ENCODE measurements around the gene ITGB3.

The ITGB3 gene

DNA sequence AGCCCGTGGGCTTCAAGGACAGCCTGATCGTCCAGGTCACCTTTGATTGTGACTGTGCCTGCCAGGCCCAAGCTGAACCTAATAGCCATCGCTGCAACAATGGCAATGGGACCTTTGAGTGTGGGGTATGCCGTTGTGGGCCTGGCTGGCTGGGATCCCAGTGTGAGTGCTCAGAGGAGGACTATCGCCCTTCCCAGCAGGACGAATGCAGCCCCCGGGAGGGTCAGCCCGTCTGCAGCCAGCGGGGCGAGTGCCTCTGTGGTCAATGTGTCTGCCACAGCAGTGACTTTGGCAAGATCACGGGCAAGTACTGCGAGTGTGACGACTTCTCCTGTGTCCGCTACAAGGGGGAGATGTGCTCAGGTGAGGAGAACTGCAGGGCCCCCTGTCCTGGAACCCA, 38.6 kb downstream of the ITGB3 start:
- no peak for DNase-seq (ENCODE audit: extremely low read depth, insufficient read length)
- TF ChIP-seq CTCF (IDR thresholded peaks at IDR 0.05; ENCODE audit: insufficient read depth, low read length, poor library complexity, severe bottlenecking), result no peak
- H3K27me3 ChIP-seq (replicated peaks; ENCODE audit: control insufficient read depth, insufficient read depth, low read length), result no peaks in the 10 kb centered on the region
- no peaks in the 10 kb centered on the region for H3K36me3 ChIP-seq (ENCODE audit: control insufficient read depth, insufficient read depth, low read length)
- no peak overlapping the region for H3K4me3 ChIP-seq (replicated peaks; ENCODE audit: low read depth, low read length)

GRCh38 chr17:47295037-47295873, 41.6 kb downstream of the ITGB3 start:
- H3K4me3 ChIP-seq (replicated peaks; ENCODE audit: low read depth, low read length), result no peak overlapping the region
- no peak for DNase-seq (ENCODE audit: extremely low read depth, insufficient read length)
- no peaks in the 10 kb centered on the region for H3K27me3 ChIP-seq (replicated peaks; ENCODE audit: control insufficient read depth, insufficient read depth, low read length)
- H3K36me3 ChIP-seq (ENCODE audit: control insufficient read depth, insufficient read depth, low read length), result no peaks in the 10 kb centered on the region
- no peak for TF ChIP-seq CTCF (IDR thresholded peaks at IDR 0.05; ENCODE audit: insufficient read depth, low read length, poor library complexity, severe bottlenecking)

- no peak for TF ChIP-seq CTCF (IDR thresholded peaks at IDR 0.05; ENCODE audit: insufficient read depth, low read length, poor library complexity, severe bottlenecking)
- H3K27me3 ChIP-seq (replicated peaks; ENCODE audit: control insufficient read depth, insufficient read depth, low read length), result no peaks in the 10 kb centered on the region
- no peak overlapping the region for H3K4me3 ChIP-seq (replicated peaks; ENCODE audit: low read depth, low read length)
- no peak for DNase-seq (ENCODE audit: extremely low read depth, insufficient read length)
- H3K36me3 ChIP-seq (ENCODE audit: control insufficient read depth, insufficient read depth, low read length), result no peaks in the 10 kb centered on the region
These were observed 42.2 kb downstream of the ITGB3 start for GRCh38 chr17:47295874-47296255.

DNA sequence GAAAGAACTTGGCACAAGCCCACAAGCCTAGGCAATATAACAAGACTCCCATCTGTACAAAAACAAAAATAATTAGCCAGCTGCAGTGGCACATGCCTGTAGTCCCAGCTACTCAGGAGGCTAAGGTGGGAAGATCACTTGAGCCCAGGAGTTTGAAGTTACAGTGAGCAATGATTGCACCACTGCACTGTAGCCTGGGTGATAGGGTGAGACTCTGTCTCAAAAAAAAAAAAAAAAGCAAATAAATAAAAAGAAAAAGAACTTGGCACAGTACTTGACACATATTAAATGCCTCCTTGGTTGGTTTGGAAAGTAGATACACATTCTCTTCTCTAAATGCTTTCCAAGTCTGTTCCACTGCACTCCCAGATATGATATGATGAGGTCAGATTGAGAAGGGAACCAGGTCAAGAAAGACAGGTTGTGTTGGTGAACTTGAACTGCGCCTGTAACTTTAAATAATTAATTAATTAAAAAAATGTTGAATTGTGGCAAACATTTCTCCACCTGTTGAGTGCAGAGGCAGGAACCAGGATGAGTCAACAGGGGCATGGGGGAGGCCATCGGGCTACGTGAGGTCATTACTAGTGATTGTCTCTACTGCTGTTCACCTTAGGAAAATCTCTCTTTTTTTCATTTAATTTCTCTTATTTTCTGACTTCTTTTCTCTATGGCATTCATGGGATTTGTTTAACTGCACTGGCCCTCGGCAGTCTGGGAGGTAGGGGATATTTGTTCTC, 44.2 kb downstream of the ITGB3 start:
- H3K4me3 ChIP-seq (replicated peaks; ENCODE audit: low read depth, low read length), result no peak overlapping the region
- TF ChIP-seq CTCF (IDR thresholded peaks at IDR 0.05; ENCODE audit: insufficient read depth, low read length, poor library complexity, severe bottlenecking), result no peak
- H3K36me3 ChIP-seq (ENCODE audit: control insufficient read depth, insufficient read depth, low read length), result no peaks in the 10 kb centered on the region
- no peak for DNase-seq (ENCODE audit: extremely low read depth, insufficient read length)
- no peaks in the 10 kb centered on the region for H3K27me3 ChIP-seq (replicated peaks; ENCODE audit: control insufficient read depth, insufficient read depth, low read length)

DNA sequence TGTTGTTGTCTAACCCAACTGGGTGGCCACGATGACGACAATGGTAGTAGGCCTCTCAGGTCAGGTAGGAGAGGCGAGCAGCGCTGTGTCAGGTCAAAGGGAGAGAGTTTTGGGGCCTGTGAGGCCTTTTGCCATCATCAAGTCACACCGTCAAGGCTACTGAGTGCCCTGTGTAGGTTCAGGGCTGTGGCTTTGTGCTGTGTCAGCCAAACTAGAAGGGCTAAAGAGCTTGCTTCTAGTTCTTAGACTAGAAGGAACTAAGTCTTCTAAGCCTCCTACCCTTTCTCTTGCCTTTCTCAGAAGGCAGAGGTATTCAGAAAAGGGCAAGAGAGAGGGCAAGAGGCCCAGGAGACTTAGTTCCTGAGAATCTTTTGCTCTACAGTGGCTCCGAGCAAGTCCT, 45.1 kb downstream of the ITGB3 start:
- TF ChIP-seq CTCF (IDR thresholded peaks at IDR 0.05; ENCODE audit: insufficient read depth, low read length, poor library complexity, severe bottlenecking), result no peak
- H3K27me3 ChIP-seq (replicated peaks; ENCODE audit: control insufficient read depth, insufficient read depth, low read length), result no peaks in the 10 kb centered on the region
- H3K4me3 ChIP-seq (replicated peaks; ENCODE audit: low read depth, low read length), result no peak overlapping the region
- no peaks in the 10 kb centered on the region for H3K36me3 ChIP-seq (ENCODE audit: control insufficient read depth, insufficient read depth, low read length)
- no peak for DNase-seq (ENCODE audit: extremely low read depth, insufficient read length)
